Body of pancreas (tissue), 4 donors: ENCODE results near the gene PBRM1.

ENCODE experiments used
- POLR2A ChIP-seq, 3 donors: fragments of 450-650 bp; IDR thresholded peaks; one replicate each; pipeline ENCODE4 v1.6.1; 2016; ENCODE audit warnings: antibody characterized with exemption in 3 of 3, mild to moderate bottlenecking in 2 of 3
- TF ChIP-seq, protein P1 (sequence below), 7 experiments: fragments of 450-650 bp in 4 of 7; fragments of 200-600 bp in 3 of 7; sonication (generic) in 3 of 7; IDR thresholded peaks; one replicate each; pipeline ENCODE4 v1.5.1; 2016 to 2019; ENCODE audit warnings: antibody characterized with exemption in 7 of 7

DNA sequence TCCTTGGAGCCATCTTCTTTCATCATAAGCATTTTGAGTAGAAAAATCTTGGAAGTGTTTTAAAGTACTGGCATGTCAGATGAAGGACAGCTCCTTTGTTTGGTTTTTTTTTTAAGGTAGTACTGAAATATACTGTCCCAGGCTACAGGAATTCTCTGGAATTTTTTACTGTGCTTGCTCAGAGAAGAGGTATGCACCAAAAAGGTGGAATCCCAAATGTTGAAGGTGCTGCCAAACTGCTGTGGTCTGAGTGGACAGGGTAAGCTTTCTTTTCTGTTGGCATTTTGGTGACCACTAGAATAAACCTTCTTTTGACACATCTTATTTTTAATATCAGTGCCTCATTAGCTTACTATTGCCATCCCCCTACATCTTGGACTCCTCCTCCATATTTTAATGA is 7.4 kb upstream of the PBRM1 start:
- TF ChIP-seq, protein P1, sequence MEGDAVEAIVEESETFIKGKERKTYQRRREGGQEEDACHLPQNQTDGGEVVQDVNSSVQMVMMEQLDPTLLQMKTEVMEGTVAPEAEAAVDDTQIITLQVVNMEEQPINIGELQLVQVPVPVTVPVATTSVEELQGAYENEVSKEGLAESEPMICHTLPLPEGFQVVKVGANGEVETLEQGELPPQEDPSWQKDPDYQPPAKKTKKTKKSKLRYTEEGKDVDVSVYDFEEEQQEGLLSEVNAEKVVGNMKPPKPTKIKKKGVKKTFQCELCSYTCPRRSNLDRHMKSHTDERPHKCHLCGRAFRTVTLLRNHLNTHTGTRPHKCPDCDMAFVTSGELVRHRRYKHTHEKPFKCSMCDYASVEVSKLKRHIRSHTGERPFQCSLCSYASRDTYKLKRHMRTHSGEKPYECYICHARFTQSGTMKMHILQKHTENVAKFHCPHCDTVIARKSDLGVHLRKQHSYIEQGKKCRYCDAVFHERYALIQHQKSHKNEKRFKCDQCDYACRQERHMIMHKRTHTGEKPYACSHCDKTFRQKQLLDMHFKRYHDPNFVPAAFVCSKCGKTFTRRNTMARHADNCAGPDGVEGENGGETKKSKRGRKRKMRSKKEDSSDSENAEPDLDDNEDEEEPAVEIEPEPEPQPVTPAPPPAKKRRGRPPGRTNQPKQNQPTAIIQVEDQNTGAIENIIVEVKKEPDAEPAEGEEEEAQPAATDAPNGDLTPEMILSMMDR (IDR thresholded peaks at IDR 0.05), result no peak
- no peak for TF ChIP-seq POLR2A (IDR thresholded peaks at IDR 0.05)
